Esophagus squamous epithelium (tissue), 5 donors: ENCODE data around the gene UBE2R2. TPM values are rescaled to one million over a fixed set of nuclear protein-coding genes. Genes with fewer than 3 reads are reported as not detected.

ENCODE experiments used
- DNase-seq: peaks from one replicate; lab custom pipeline; 2025; lab: John Stamatoyannopoulos, UW
- H3K27ac ChIP-seq, 4 donors: fragments of 200-600 bp; sonication (generic); one replicate each; pipeline ENCODE4 v1.5.1; 2016 to 2019; ENCODE audit warnings: mild to moderate bottlenecking in 1 of 4
- H3K27me3 ChIP-seq, 4 donors: fragments of 200-600 bp; sonication (generic); 1 replicate in 3 of 4; 2 replicates in 1 of 4; pipeline versions ENCODE4 v1.5.1 to v1.6.0; 2017 to 2021; ENCODE audit warnings: antibody characterized with exemption in 1 of 4
- H3K36me3 ChIP-seq, 3 donors: fragments of 200-600 bp; sonication (generic); one replicate each; pipeline ENCODE4 v1.5.1; 2016 to 2019
- H3K4me1 ChIP-seq, 3 donors: fragments of 200-600 bp; sonication (generic); one replicate each; pipeline ENCODE4 v1.5.1; 2017 to 2019
- H3K4me3 ChIP-seq, 4 donors: fragments of 200-600 bp; sonication (generic); 1 replicate in 3 of 4; 2 replicates in 1 of 4; pipeline ENCODE4 v1.5.1; 2016 to 2019; ENCODE audit warnings: mild to moderate bottlenecking in 2 of 4, moderate library complexity in 1 of 4
- H3K9me3 ChIP-seq, 3 donors: fragments of 200-600 bp; sonication (generic); one replicate each; pipeline ENCODE4 v1.5.1; 2016 to 2019
- CTCF ChIP-seq, 6 experiments: fragments of 450-650 bp in 4 of 6; fragments of 200-600 bp in 2 of 6; sonication (generic) in 2 of 6; IDR thresholded peaks; one replicate each; pipeline ENCODE4 v1.5.1; 2016 to 2019; ENCODE audit warnings: antibody characterized with exemption in 6 of 6, mild to moderate bottlenecking in 4 of 6, moderate library complexity in 4 of 6
- POLR2A ChIP-seq, 4 donors: fragments of 450-650 bp; IDR thresholded peaks; one replicate each; pipeline ENCODE4 v1.6.1; 2017; ENCODE audit warnings: antibody characterized with exemption in 4 of 4, mild to moderate bottlenecking in 4 of 4, moderate library complexity in 3 of 4
- WGBS, 2 donors: methylation state at CpG; one replicate each; pipeline ENCODE4 v1.1.5; 2018; 5-methylcytosine and 5-hydroxymethylcytosine counted together
- intact Hi-C: fragments of 100-400 bp; cut with DNase I; formaldehyde crosslinking; loops from one replicate; pipeline ENCODE4 v1.15.0; 2022
- total RNA-seq, 4 donors: library from RNA; depleted of rRNA; stranded (reverse); fragments of >200 nt; gene quantifications; one replicate each; pipeline ENCODE4 v1.1.0, GENCODE V29; 2016
- donor health status: DM: yes; HTN: yes; CAD: no.

The UBE2R2 gene
- total RNA-seq, 4 donors from 2014 or later: 14.3 to 19.1 (median 16.7) TPM

GRCh38 chr9:33881635-33882034 lies 64.7 kb downstream of the UBE2R2 start:
- H3K4me3 ChIP-seq: no peak overlapping the region
- no peak overlapping the region for H3K27ac ChIP-seq
- H3K36me3 ChIP-seq: peaks cover 0 to 2% (median 0%) of the 10 kb centered on the region in 3 donors
- no peaks in the 10 kb centered on the region for H3K27me3 ChIP-seq
- DNase-seq: no peak
- H3K9me3 ChIP-seq: no peaks in the 10 kb centered on the region
- H3K4me1 ChIP-seq: peaks cover 3 to 53% (median 18%) of the 10 kb centered on the region in 3 donors
- WGBS, 2 donors: 8 to 22% methylated on average over 1 of the region's 1 CpG
- intact Hi-C loops: no loop called here
- TF ChIP-seq CTCF (IDR thresholded peaks at IDR 0.05): no peak
- TF ChIP-seq POLR2A (IDR thresholded peaks at IDR 0.05): no peak

GRCh38 chr9:33884856-33885701 lies 68.1 kb downstream of the UBE2R2 start:
- H3K4me3 ChIP-seq: no peak overlapping the region
- DNase-seq: no peak
- no peak overlapping the region for H3K27ac ChIP-seq
- no peaks in the 10 kb centered on the region for H3K9me3 ChIP-seq
- H3K4me1 ChIP-seq: peaks cover 3 to 39% (median 18%) of the 10 kb centered on the region in 3 donors
- no peaks in the 10 kb centered on the region for H3K27me3 ChIP-seq
- TF ChIP-seq POLR2A (IDR thresholded peaks at IDR 0.05) (no peak), CTCF (IDR thresholded peaks at IDR 0.05) (no peak)
- intact Hi-C loops: no loop called here
- H3K36me3 ChIP-seq: peaks cover 0 to 35% (median 0%) of the 10 kb centered on the region in 3 donors
- 43 to 46% methylated on average over 5 of the region's 5 CpGs for WGBS, 2 donors

GRCh38 chr9:33885948-33886347 lies 69.0 kb downstream of the UBE2R2 start:
- no peaks in the 10 kb centered on the region for H3K27me3 ChIP-seq
- H3K36me3 ChIP-seq: peaks cover 0 to 42% (median 0%) of the 10 kb centered on the region in 3 donors
- WGBS, 2 donors: 61 to 75% methylated on average over 2 of the region's 2 CpGs
- intact Hi-C loops: no loop called here
- H3K4me1 ChIP-seq: peaks cover 3 to 39% (median 18%) of the 10 kb centered on the region in 3 donors
- H3K9me3 ChIP-seq: no peaks in the 10 kb centered on the region
- DNase-seq: no peak
- TF ChIP-seq CTCF (IDR thresholded peaks at IDR 0.05) (no peak), POLR2A (IDR thresholded peaks at IDR 0.05) (no peak)
- no peak overlapping the region for H3K4me3 ChIP-seq
- H3K27ac ChIP-seq: no peak overlapping the region

GRCh38 chr9:33893861-33894260 lies 76.9 kb downstream of the UBE2R2 start:
- Histone ChIP-seq H3K9me3 (no peaks in the 10 kb centered on the region), H3K4me3 (no peak overlapping the region), H3K36me3 (peaks cover 0 to 38% (median 0%) of the 10 kb centered on the region in 3 donors), H3K27ac (no peak overlapping the region), H3K4me1 (no peaks in the 10 kb centered on the region), H3K27me3 (no peaks in the 10 kb centered on the region)
- intact Hi-C loops: no loop called here
- no peak for TF ChIP-seq POLR2A (IDR thresholded peaks at IDR 0.05)
- TF ChIP-seq CTCF (IDR thresholded peaks at IDR 0.05): no peak
- DNase-seq: no peak

- no peaks in the 10 kb centered on the region for H3K27me3 ChIP-seq
- peaks cover 0 to 40% (median 0%) of the 10 kb centered on the region in 3 donors for H3K36me3 ChIP-seq
- no peak for DNase-seq
- no peaks in the 10 kb centered on the region for H3K9me3 ChIP-seq
- TF ChIP-seq POLR2A (IDR thresholded peaks at IDR 0.05) (no peak), CTCF (IDR thresholded peaks at IDR 0.05) (no peak)
- no peaks in the 10 kb centered on the region for H3K4me1 ChIP-seq
- intact Hi-C loops: no loop called here
- H3K4me3 ChIP-seq: no peak overlapping the region
- H3K27ac ChIP-seq: no peak overlapping the region
Measured at GRCh38 chr9:33894316-33894715, 77.4 kb downstream of the UBE2R2 start.
